ENCODE measurements around the gene ATRNL1. TPM values are rescaled to one million over a fixed set of nuclear protein-coding genes. Genes with fewer than 3 reads are reported as not detected.

Gene ATRNL1
- total RNA-seq, 1 donor from 2014 or later: 24.2 TPM

DNA sequence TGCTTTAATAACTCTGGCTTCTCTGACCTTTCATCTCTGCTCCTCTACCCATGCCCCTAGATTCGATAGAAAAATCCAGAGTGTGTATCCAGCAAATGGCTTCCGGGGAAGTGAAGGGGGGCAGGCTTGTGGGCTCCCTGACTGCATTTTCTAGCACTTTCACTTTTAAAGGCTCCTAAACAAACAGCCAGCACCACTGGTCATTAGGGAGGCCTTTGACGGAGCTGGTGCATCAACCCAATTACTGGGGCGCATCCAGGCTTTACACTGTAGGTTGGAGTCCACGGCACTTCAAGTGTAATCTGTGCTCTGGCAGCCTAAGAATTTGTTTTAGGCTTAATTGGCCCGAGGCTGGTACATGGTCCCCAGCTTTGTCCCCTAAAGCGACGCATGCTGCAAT lies 887.9 kb downstream of the ATRNL1 start:
- Mint-ChIP-seq H3K4me1 (ENCODE audit: low read depth) (peaks cover 9% of the 10 kb centered on the region), H3K9me3 (ENCODE audit: low read depth) (peaks cover under 1% of the 10 kb centered on the region), H3K27me3 (peaks cover 30% of the 10 kb centered on the region), H3K4me3 (ENCODE audit: low read depth) (no peak overlapping the region), H3K27ac (no peak overlapping the region), H3K36me3 (ENCODE audit: insufficient read depth) (no peaks in the 10 kb centered on the region)
- TF ChIP-seq, protein P1, sequence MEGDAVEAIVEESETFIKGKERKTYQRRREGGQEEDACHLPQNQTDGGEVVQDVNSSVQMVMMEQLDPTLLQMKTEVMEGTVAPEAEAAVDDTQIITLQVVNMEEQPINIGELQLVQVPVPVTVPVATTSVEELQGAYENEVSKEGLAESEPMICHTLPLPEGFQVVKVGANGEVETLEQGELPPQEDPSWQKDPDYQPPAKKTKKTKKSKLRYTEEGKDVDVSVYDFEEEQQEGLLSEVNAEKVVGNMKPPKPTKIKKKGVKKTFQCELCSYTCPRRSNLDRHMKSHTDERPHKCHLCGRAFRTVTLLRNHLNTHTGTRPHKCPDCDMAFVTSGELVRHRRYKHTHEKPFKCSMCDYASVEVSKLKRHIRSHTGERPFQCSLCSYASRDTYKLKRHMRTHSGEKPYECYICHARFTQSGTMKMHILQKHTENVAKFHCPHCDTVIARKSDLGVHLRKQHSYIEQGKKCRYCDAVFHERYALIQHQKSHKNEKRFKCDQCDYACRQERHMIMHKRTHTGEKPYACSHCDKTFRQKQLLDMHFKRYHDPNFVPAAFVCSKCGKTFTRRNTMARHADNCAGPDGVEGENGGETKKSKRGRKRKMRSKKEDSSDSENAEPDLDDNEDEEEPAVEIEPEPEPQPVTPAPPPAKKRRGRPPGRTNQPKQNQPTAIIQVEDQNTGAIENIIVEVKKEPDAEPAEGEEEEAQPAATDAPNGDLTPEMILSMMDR (IDR thresholded peaks at IDR 0.05; ENCODE audit: unreplicated experiment): no peak
- DNase-seq (ENCODE audit: low spot score, unreplicated experiment): no peak

DNA sequence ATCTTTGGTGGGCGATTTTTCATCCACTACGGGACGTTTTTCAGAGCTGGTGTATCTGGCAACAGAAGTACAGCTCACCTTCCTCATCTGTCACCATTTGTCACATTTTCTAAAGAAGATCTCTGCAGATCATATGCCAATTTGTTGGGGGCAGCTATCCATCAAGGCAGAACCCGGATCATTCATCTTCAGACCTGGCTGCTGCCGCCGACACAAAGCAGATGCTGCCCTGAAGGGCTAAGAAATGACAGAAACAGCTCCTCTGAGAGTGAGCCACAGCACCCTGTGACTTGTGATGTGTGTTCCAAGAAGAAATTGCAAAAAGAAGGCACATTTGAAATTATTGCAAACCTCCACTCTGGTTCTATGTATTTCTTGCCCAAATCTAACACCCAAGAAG lies 888.9 kb downstream of the ATRNL1 start:
- no peaks in the 10 kb centered on the region for H3K36me3 Mint-ChIP-seq (ENCODE audit: insufficient read depth)
- no peak overlapping the region for H3K27ac Mint-ChIP-seq
- peaks cover 3% of the 10 kb centered on the region for H3K9me3 Mint-ChIP-seq (ENCODE audit: low read depth)
- peaks cover 9% of the 10 kb centered on the region for H3K4me1 Mint-ChIP-seq (ENCODE audit: low read depth)
- TF ChIP-seq, protein P1 (IDR thresholded peaks at IDR 0.05; ENCODE audit: unreplicated experiment): no peak
- H3K4me3 Mint-ChIP-seq (ENCODE audit: low read depth): no peak overlapping the region
- H3K27me3 Mint-ChIP-seq: peaks cover 20% of the 10 kb centered on the region
- no peak for DNase-seq (ENCODE audit: low spot score, unreplicated experiment)

DNA sequence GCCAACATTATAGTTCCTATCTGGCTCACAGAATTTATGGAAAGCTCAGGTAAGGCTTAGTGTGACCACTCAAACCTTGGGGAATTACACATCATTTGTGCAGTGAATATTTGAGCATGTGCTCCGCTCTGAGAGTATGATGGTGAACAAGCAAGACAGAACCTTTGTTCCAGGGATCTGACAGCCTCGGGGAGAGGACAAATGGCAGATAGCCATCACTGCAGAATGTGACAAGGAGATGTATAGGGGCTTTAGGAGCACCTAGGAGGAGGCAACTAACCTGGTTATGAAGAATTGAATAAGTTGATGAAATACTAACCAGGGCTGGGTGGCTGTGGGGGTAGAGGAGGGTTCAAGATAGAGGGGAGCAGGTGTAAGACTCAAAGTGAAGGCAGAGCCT lies 889.4 kb downstream of the ATRNL1 start:
- Mint-ChIP-seq H3K9me3 (ENCODE audit: low read depth) (peaks cover 3% of the 10 kb centered on the region), H3K36me3 (ENCODE audit: insufficient read depth) (no peaks in the 10 kb centered on the region), H3K27me3 (peaks cover 15% of the 10 kb centered on the region), H3K27ac (no peak overlapping the region), H3K4me1 (ENCODE audit: low read depth) (peaks cover 9% of the 10 kb centered on the region), H3K4me3 (ENCODE audit: low read depth) (no peak overlapping the region)
- TF ChIP-seq, protein P1 (IDR thresholded peaks at IDR 0.05; ENCODE audit: unreplicated experiment): no peak
- no peak for DNase-seq (ENCODE audit: low spot score, unreplicated experiment)

DNA sequence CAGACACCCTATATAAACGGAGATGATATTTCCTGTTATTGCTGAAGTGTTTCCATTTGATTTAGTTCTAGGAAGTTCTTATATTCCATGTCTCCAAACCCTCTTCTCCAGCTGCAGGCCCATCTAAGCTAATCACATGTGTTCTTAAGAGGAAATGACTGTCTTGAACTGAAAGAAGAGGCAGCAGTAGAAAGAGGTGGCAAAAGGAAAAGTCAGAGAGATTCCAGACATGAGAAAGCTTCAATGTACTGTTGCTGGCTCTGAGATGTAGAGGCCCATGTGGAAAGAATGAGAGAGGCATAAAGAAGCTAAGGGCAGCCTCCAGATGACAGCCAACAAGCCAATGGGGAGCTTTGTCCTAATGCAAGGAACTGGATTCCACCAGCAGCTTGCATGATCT lies 892.6 kb downstream of the ATRNL1 start:
- H3K27ac Mint-ChIP-seq: no peak overlapping the region
- no peak overlapping the region for H3K4me3 Mint-ChIP-seq (ENCODE audit: low read depth)
- TF ChIP-seq, protein P1 (IDR thresholded peaks at IDR 0.05; ENCODE audit: unreplicated experiment): no peak
- H3K9me3 Mint-ChIP-seq (ENCODE audit: low read depth): peaks cover 3% of the 10 kb centered on the region
- peaks cover 12% of the 10 kb centered on the region for H3K27me3 Mint-ChIP-seq
- H3K36me3 Mint-ChIP-seq (ENCODE audit: insufficient read depth): no peaks in the 10 kb centered on the region
- H3K4me1 Mint-ChIP-seq (ENCODE audit: low read depth): peaks cover 3% of the 10 kb centered on the region
- DNase-seq (ENCODE audit: low spot score, unreplicated experiment): no peak

DNA sequence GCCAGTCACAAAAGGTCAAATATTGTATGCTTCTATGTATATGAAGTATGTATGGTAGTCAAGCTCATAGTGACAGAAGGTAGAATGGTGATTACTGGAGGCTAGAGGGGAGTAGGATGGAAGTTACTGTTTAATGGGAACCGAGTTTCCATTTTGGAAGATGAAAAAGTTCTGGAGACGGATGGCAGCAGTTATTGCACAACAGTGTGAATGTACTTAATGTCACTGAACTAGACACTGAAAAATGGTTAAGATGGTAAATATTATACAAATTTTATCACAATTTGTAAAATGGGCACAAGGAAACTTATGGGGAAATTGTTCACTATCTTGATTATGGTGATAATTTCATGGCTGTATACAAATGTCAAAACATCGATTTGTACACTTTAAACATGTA lies 895.2 kb downstream of the ATRNL1 start:
- no peaks in the 10 kb centered on the region for H3K36me3 Mint-ChIP-seq (ENCODE audit: insufficient read depth)
- peaks cover 3% of the 10 kb centered on the region for H3K9me3 Mint-ChIP-seq (ENCODE audit: low read depth)
- no peak for DNase-seq (ENCODE audit: low spot score, unreplicated experiment)
- H3K27ac Mint-ChIP-seq: no peak overlapping the region
- H3K4me3 Mint-ChIP-seq (ENCODE audit: low read depth): no peak overlapping the region
- no peaks in the 10 kb centered on the region for H3K4me1 Mint-ChIP-seq (ENCODE audit: low read depth)
- H3K27me3 Mint-ChIP-seq: no peaks in the 10 kb centered on the region
- TF ChIP-seq, protein P1 (IDR thresholded peaks at IDR 0.05; ENCODE audit: unreplicated experiment): no peak
